Spinal cord (tissue), 10 donors: ENCODE measurements around the gene ZNF583. TPM values are rescaled to one million over a fixed set of nuclear protein-coding genes. Genes with fewer than 3 reads are reported as not detected.

Source experiments
- DNase-seq, 6 donors: peaks; one replicate each; pipeline versions ENCODE4 v3.0.0 to v3.0.0-alpha.2; 2013 to 2015; ENCODE audit warnings: low spot score in 6 of 6, low read depth in 4 of 6
- H3K27ac ChIP-seq: one replicate; pipeline ENCODE4 v1.5.1; 2013; ENCODE audit warnings: low read depth, low read length, control low read depth
- H3K27me3 ChIP-seq: one replicate; pipeline ENCODE4 v1.6.1; 2013; ENCODE audit warnings: low read length; ENCODE audit not compliant: control insufficient read depth, insufficient read depth
- H3K36me3 ChIP-seq: one replicate; pipeline ENCODE4 v1.6.1; 2013; ENCODE audit warnings: low read length; ENCODE audit not compliant: control insufficient read depth, insufficient read depth
- H3K4me1 ChIP-seq: one replicate; pipeline ENCODE4 v1.6.1; 2013; ENCODE audit warnings: low read length; ENCODE audit not compliant: control insufficient read depth, insufficient read depth
- H3K4me3 ChIP-seq: one replicate; pipeline ENCODE4 v1.5.1; 2013; ENCODE audit warnings: low read depth, low read length, control low read depth
- H3K9me3 ChIP-seq: one replicate; pipeline ENCODE4 v1.6.1; 2013; ENCODE audit warnings: low read length; ENCODE audit not compliant: control insufficient read depth, insufficient read depth
- WGBS: methylation state at CpG from one replicate; pipeline ENCODE4 v1.1.5; 2013; ENCODE audit warnings: missing lambda C conversion rate; ENCODE audit not compliant: insufficient coverage; 5-methylcytosine and 5-hydroxymethylcytosine counted together
- long read RNA-seq, 4 donors: transcript quantifications; one replicate each; lab custom pipeline, GENCODE V29; 2026
- polyA plus RNA-seq, 2 donors: library from polyadenylated mRNA; unstranded; fragments of 120-200 nt; gene quantifications; one replicate each; pipeline ENCODE4 v1.2.1, GENCODE V29; 2013; ENCODE audit not compliant: insufficient read length in 2 of 2
- total RNA-seq, 2 donors: library from RNA; depleted of rRNA in 1 of 2; stranded (reverse); fragments of 120-200 nt in 1 of 2; fragments of >200 nt in 1 of 2; gene quantifications; one replicate each; pipeline versions ENCODE4 v1.2.3 to v1.2.4, GENCODE V29; 2013 to 2014
- donor health status: healthy.

Gene ZNF583
- total RNA-seq (10 to 100 TPM; 20.0 to 22.2 TPM), polyA plus RNA-seq (10 to 100 TPM; 13.5 to 14.0 TPM)
- long read RNA-seq, donor 1, full-length matches to known transcripts: 3 of 3 reads
- long read RNA-seq, donor 1, partial matches to known transcripts: 0 of 3 reads
- long read RNA-seq, donor 1, other reads (novel, unspliced or antisense): 0 of 3 reads
- long read RNA-seq, donor 2, full-length matches to known transcripts: 2 of 2 reads
- long read RNA-seq, donor 2, partial matches to known transcripts: 0 of 2 reads
- long read RNA-seq, donor 2, other reads (novel, unspliced or antisense): 0 of 2 reads
- long read RNA-seq, donor 3, full-length matches to known transcripts: 3 of 3 reads
- long read RNA-seq, donor 3, partial matches to known transcripts: 0 of 3 reads
- long read RNA-seq, donor 3, other reads (novel, unspliced or antisense): 0 of 3 reads
- long read RNA-seq, donor 4, full-length matches to known transcripts: 4 of 4 reads
- long read RNA-seq, donor 4, partial matches to known transcripts: 0 of 4 reads
- long read RNA-seq, donor 4, other reads (novel, unspliced or antisense): 0 of 4 reads

DNA sequence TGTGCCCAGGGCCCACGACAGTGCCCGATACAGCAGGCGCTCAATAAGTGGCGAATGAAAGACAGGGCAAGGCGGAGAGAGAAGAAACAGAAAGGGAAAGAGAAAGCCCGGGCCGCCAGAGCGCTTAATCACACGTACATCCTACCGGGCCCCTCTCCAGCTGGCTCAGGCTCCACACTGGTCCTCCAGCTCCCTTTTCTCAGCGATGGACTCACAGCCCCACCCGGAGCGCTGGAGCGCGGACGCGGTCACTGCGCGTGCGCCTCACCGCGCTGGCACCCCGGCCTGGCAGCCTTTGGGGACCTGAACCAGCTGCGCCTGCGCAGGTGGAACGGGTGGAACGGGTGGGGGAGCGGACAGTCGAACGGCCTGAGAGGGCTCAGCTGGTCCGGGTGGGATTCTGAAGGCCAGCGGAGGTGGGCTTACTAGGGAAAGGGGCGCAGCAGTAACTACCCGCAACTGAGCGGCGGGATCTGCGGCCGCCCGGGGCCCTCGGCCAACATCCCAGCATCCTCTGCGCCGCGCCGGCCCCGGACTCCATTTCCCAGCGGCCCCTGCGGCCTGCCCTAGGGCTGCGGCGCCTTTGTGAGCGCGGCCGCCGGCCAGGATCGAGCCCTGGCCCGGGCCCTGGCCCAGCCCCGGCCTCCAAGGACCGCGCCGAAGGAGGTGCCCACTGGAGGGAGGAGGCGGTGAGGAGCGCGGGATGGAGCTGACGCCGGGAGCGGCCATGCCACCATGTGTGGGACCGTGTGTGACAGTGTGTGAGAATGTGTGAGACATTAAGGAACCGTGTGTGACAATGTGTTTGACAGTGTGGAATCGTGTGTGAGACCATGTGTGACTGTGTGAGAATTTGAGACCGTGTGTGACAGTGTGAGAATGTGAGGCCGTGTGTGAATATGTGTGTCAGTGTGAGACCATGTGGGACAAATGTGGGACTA is at the start of gene ZNF583:
ZNF583 (plus strand) TSS at position 569 of the 941 bp plus-strand sequence. CDS start 2,783 bp downstream, outside the sequence.
- DNase-seq: peak; percentile 89 to 98 (median 94)
- Histone ChIP-seq H3K9me3 (no peaks in the 10 kb centered on the region), H3K27me3 (no peaks in the 10 kb centered on the region), H3K27ac (peak within 1 kb of the TSS; percentile 96), H3K4me1 (peaks cover 5% of the 10 kb centered on the region), H3K4me3 (peak within 1 kb of the TSS; percentile 71), H3K36me3 (peaks cover 15% of the 10 kb centered on the region)
- under 1% methylated on average over 69 of the region's 70 CpGs for WGBS

DNA sequence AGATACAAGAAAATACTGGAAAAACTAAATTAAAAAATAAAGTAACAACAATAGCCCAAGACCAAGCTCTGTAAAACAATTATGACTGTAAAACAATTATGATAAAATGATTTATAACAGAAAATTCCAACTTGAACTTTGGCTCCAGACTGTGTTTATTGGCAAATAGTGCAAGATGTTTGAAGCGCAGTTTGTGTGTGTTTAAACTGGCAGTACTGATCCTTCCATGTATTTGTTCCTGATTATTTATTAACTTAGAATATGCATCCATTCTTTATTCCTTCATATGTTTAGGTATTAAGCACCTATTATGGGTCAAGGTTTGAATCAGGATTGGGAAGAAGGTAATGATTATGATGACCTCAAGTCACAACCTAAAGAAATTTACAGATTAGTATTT is 48.6 kb upstream of the ZNF583 start:
- no peaks in the 10 kb centered on the region for H3K4me1 ChIP-seq
- H3K27me3 ChIP-seq: no peaks in the 10 kb centered on the region
- no peaks in the 10 kb centered on the region for H3K36me3 ChIP-seq
- WGBS: no CpG with 5 or more reads among the region's 1 CpG
- DNase-seq: no peak
- H3K27ac ChIP-seq: no peak overlapping the region
- peaks cover 8% of the 10 kb centered on the region for H3K9me3 ChIP-seq
- H3K4me3 ChIP-seq: no peak overlapping the region

DNA sequence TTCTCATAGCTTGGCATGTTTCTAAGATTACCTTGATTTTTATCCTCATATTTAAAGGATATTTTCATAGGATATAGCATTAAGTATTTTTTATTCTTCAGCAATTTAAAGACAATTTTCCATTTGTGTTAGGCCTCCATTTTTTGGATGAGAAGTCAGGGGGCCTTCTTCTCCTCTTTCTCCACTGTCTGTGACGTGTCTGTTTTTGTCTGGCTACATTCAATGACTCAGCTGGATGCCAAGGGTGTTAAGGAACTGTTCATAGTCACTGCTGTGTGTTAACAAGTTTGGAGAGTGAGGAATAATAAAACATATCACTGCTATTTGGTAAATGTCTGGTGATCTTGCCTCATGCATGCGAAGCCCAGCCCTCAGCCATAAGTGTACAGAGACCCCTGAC is 47.2 kb upstream of the ZNF583 start:
- 57% methylated on average over 1 of the region's 2 CpGs for WGBS
- Histone ChIP-seq H3K36me3 (no peaks in the 10 kb centered on the region), H3K9me3 (peaks cover 12% of the 10 kb centered on the region), H3K27me3 (no peaks in the 10 kb centered on the region), H3K4me3 (no peak overlapping the region), H3K27ac (no peak overlapping the region), H3K4me1 (no peaks in the 10 kb centered on the region)
- DNase-seq: no peak

DNA sequence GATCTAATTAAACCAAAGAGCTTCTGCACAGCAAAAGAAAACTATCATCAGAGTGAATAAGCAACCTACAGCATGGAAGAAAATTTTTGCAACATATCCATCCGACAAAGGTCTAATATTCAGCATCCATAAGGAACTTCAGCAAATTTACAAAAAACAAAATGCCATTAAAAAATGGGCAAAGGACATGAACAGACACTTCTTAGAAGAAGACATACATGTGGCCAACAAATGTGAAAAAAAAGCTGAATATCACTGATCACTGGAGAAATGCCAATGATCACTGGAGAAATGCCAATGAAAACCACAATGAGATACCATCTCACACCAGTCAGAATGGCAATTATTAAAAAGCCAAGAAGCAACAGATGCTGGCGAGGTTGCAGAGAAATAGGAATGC is 43.3 kb upstream of the ZNF583 start:
- no peaks in the 10 kb centered on the region for H3K27me3 ChIP-seq
- DNase-seq: no peak
- H3K4me1 ChIP-seq: no peaks in the 10 kb centered on the region
- peaks cover 5% of the 10 kb centered on the region for H3K36me3 ChIP-seq
- no peak overlapping the region for H3K4me3 ChIP-seq
- H3K9me3 ChIP-seq: peaks cover 10% of the 10 kb centered on the region
- H3K27ac ChIP-seq: no peak overlapping the region
- 88% methylated on average over 1 of the region's 2 CpGs for WGBS

DNA sequence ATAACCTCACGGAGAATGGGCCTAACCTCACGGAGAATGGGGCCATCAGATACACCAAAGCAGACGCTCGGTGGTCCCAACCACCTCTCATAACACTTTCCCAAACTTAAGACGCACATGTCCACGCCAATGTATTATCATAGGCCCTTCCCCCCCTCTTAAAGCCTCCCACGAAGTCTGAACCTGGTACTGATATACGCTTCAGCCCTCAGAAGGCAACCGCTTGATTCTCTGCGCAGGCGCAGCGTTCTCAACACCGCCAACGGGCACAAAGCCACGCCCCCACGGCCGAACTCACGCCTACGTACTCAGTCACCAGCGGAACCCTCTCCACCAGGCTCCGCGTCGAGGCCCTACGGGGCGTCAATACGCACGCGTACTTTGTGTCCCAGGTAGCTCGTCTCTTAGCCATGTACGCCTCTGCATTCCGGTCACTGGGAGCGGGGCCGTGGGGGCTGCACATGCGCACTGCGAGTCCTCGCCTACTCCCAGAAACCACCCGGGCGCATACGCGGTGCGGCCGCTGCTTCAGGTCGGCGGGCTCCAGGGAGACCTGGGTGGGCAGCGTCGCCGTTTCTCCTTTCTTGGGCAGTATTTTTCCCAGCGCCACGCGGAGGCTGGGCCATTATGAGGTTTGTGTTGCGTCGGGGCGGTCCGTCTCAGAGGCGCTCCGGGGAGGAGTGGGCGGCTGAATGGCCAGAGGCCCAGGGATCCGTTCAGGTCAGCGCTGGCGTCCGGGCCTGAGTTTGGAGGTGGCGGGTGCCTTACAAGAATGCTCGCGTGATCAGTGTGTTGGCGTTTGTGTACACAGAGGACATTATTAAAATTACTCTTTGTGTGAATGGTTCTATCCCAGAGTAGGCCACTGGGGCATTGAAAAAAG is 36.1 kb upstream of the ZNF583 start:
- H3K4me3 ChIP-seq: peak overlapping the region; percentile 83
- no peaks in the 10 kb centered on the region for H3K27me3 ChIP-seq
- no peaks in the 10 kb centered on the region for H3K9me3 ChIP-seq
- peaks cover 6% of the 10 kb centered on the region for H3K36me3 ChIP-seq
- H3K27ac ChIP-seq: peak overlapping the region; percentile 89
- no peaks in the 10 kb centered on the region for H3K4me1 ChIP-seq
- peak; percentile 87 to 99 (median 94) for DNase-seq
- 3% methylated on average over 65 of the region's 65 CpGs for WGBS

DNA sequence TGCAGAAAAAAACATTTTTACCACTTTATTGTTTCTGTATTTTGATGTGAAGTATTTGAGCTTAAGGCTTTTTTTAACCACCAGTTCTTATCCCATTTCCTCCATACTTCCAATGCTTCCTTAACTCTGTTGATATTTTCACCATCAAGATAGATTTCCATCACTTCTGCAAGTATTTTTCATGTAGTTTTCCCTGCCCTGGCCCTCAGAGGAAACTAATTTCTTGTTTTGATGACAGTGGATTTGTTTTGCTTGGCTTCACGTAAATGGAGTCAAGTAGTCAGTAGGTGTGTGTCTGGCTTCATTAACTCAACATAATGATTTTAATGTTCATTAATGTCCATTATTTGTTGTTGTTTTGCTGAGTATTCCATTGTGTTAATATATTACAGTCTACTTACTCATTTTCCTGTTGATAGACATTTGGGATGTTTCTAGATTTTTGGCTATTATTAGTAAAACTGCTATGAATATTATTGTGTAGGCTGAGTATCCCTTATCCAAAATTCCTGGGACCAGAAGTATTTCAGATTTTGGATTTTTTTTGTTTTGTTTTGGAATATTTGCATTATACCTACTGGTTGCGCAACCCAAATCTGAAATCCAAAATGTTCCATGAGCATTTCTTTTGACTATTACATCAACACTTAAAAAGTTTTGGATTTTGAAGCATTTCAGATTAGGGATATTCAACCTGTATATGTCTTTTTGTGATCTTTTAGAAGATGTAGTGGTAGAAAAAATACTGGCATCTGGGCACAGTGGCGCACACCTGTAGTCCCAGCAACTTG is 34.1 kb upstream of the ZNF583 start:
- no peak for DNase-seq
- H3K36me3 ChIP-seq: peaks cover 12% of the 10 kb centered on the region
- 100% methylated on average over 1 of the region's 3 CpGs for WGBS

DNA sequence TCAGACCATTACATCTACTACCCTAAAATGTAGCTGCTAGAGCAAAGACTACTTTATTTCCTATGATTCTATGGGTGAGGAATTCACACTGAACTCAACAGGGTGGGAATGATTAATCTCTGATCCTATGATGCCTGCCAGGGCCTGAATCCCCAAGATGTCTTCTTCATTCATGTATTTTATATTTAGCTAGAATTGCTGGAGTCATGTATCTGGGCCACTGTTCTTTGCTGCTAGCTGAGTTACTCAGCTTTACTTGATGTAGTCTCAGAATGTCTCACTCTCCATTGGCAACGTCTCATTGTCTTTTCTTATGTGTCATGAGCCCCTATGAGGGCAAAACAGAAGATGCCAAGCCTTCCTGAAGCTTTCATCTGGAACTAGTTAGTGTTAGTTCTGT is 31.9 kb upstream of the ZNF583 start:
- no peak for DNase-seq
- H3K27me3 ChIP-seq: no peaks in the 10 kb centered on the region
- H3K9me3 ChIP-seq: no peaks in the 10 kb centered on the region
- H3K27ac ChIP-seq: no peak overlapping the region
- WGBS: 83% methylated on average over 1 of the region's 1 CpG
- H3K36me3 ChIP-seq: peaks cover 18% of the 10 kb centered on the region
- H3K4me1 ChIP-seq: no peaks in the 10 kb centered on the region
- no peak overlapping the region for H3K4me3 ChIP-seq

More for the DNA sequence above, 34.1 kb upstream of the ZNF583 start:
- H3K4me1 ChIP-seq: no peaks in the 10 kb centered on the region
- no peak overlapping the region for H3K27ac ChIP-seq
- no peak overlapping the region for H3K4me3 ChIP-seq
- no peaks in the 10 kb centered on the region for H3K9me3 ChIP-seq
- H3K27me3 ChIP-seq: no peaks in the 10 kb centered on the region

DNA sequence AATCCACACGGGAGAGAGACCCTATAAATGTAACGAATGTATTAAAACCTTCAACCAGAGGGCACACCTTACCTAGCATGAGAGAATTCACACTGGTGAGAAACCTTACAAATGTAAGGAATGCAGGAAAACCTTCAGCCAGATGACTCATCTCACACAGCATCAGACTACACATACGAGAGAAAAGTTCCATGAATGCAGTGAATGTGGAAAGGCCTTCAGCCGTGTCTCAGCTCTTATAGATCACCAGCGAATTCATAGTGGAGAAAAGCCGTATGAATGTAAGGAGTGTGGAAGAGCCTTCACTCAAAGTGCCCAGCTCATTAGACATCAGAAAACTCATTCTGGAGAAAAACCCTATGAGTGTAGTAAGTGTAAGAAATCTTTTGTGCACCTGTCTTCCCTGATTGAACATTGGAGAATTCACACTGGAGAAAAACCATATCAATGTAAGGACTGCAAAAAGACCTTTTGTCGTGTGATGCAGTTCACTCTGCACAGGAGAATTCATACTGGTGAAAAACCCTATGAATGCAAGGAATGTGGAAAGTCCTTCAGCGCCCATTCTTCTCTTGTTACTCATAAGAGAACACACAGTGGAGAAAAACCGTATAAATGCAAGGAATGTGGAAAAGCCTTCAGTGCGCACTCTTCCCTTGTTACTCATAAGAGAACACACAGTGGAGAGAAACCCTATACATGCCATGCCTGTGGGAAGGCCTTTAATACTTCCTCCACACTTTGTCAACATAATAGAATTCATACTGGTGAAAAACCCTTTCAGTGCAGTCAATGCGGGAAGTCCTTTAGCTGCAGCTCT is 26.8 kb upstream of the ZNF583 start:
- no peak overlapping the region for H3K4me3 ChIP-seq
- H3K4me1 ChIP-seq: no peaks in the 10 kb centered on the region
- no peaks in the 10 kb centered on the region for H3K9me3 ChIP-seq
- no peaks in the 10 kb centered on the region for H3K27me3 ChIP-seq
- no peak for DNase-seq
- H3K36me3 ChIP-seq: peaks cover 15% of the 10 kb centered on the region
- no peak overlapping the region for H3K27ac ChIP-seq
- WGBS: 94% methylated on average over 2 of the region's 11 CpGs
